GM12874 (cell line): Measurements from ENCODE around the gene NECTIN1.

Experiments used
- CTCF ChIP-seq: IDR thresholded peaks from 2 replicates; pipeline ENCODE4 v1.5.1; 2011; ENCODE audit warnings: low read depth, mild to moderate bottlenecking, control low read depth, low read length, moderate library complexity; ENCODE audit not compliant: insufficient read depth

The NECTIN1 gene

GRCh38 chr11:119589001-119589400, 140.0 kb downstream of the NECTIN1 start:
- TF ChIP-seq CTCF: no peak
